Loucy (cell line): ENCODE data around the gene BUB1B.
A peak's percentile ranks its signal among the peaks of the same experiment; 100 is the strongest.

Experiments
- H2AFZ ChIP-seq: fragments of 200-600 bp; sonication (generic); 2 replicates; pipeline ENCODE4 v1.6.0; 2016; ENCODE audit warnings: antibody characterized with exemption, mild to moderate bottlenecking, low read length, moderate library complexity
- H3F3A ChIP-seq: fragments of 200-600 bp; 2 replicates; pipeline ENCODE4 v1.6.0; 2016; ENCODE audit warnings: antibody characterized with exemption, low read depth, mild to moderate bottlenecking
- H3K27me3 ChIP-seq: fragments of 200-600 bp; sonication (generic); 2 replicates; pipeline ENCODE4 v1.6.1; 2014; ENCODE audit warnings: low read length, mild to moderate bottlenecking; ENCODE audit not compliant: insufficient read depth, poor library complexity, severe bottlenecking
- H3K36me3 ChIP-seq: fragments of 200-600 bp; sonication (generic); 2 replicates; pipeline ENCODE4 v1.6.1; 2016; ENCODE audit warnings: low read length; ENCODE audit not compliant: insufficient read depth
- H3K4me1 ChIP-seq: fragments of 200-600 bp; sonication (generic); 2 replicates; pipeline ENCODE4 v1.5.1; 2014; ENCODE audit warnings: low read length, mild to moderate bottlenecking; ENCODE audit not compliant: insufficient read depth, poor library complexity, severe bottlenecking
- H3K4me2 ChIP-seq: fragments of 200-600 bp; sonication (generic); 2 replicates; pipeline ENCODE4 v1.6.0; 2014; ENCODE audit warnings: antibody characterized with exemption, low read length, low read depth, mild to moderate bottlenecking; ENCODE audit not compliant: poor library complexity, severe bottlenecking
- H3K4me3 ChIP-seq: fragments of 200-600 bp; sonication (generic); 2 replicates; pipeline ENCODE4 v1.5.1; 2014; ENCODE audit warnings: low read length, mild to moderate bottlenecking, mixed read lengths; ENCODE audit not compliant: poor library complexity, severe bottlenecking
- H3K79me2 ChIP-seq: fragments of 200-600 bp; sonication (generic); 2 replicates; pipeline ENCODE4 v1.6.1; 2014; ENCODE audit warnings: low read length; ENCODE audit not compliant: insufficient read depth
- H3K9ac ChIP-seq: fragments of 200-600 bp; sonication (generic); 2 replicates; pipeline ENCODE4 v1.6.0; 2014; ENCODE audit warnings: mild to moderate bottlenecking, low read depth, low read length, moderate library complexity; ENCODE audit not compliant: poor library complexity, severe bottlenecking
- H3K9me2 ChIP-seq: fragments of 200-600 bp; sonication (generic); replicated peaks from 2 replicates; pipeline ENCODE4 v1.6.1; 2016; ENCODE audit warnings: low read depth, low read length, mixed read lengths
- H3K9me3 ChIP-seq: fragments of 200-600 bp; sonication (generic); 2 replicates; pipeline ENCODE4 v1.6.1; 2014; ENCODE audit warnings: mild to moderate bottlenecking, antibody characterized with exemption, low read length, low read depth; ENCODE audit not compliant: insufficient read depth
- H4K20me1 ChIP-seq: fragments of 200-600 bp; sonication (generic); 2 replicates; pipeline ENCODE4 v1.6.0; 2014; ENCODE audit warnings: antibody characterized with exemption, low read length, mild to moderate bottlenecking; ENCODE audit not compliant: insufficient read depth, poor library complexity, severe bottlenecking
- CTCF ChIP-seq: fragments of 200-600 bp; sonication (generic); conservative IDR thresholded peaks from 2 replicates; pipeline ENCODE4 v1.5.1; 2014; ENCODE audit warnings: mild to moderate bottlenecking, antibody characterized with exemption, low read length
- EZH2phosphoT487 ChIP-seq: fragments of 200-600 bp; IDR thresholded peaks from 2 replicates; pipeline ENCODE4 v1.6.1; 2018; ENCODE audit warnings: antibody characterized with exemption, mild to moderate bottlenecking, moderate library complexity, borderline replicate concordance

The BUB1B gene

GRCh38 chr15:40198355-40199085, 37.7 kb downstream of the BUB1B start:
- Histone ChIP-seq H4K20me1 (peaks cover 6% of the 10 kb centered on the region), H3K9me2 (no peaks in the 10 kb centered on the region), H3K27me3 (no peaks in the 10 kb centered on the region), H3K9ac (no peak overlapping the region), H3F3A (no peaks in the 10 kb centered on the region), H2AFZ (no peak overlapping the region), H3K9me3 (no peaks in the 10 kb centered on the region), H3K4me2 (no peak overlapping the region), H3K4me3 (no peak overlapping the region), H3K36me3 (peaks cover 92% of the 10 kb centered on the region), H3K79me2 (peaks cover 34% of the 10 kb centered on the region), H3K4me1 (peaks cover 6% of the 10 kb centered on the region)
- TF ChIP-seq CTCF = no peak
- TF ChIP-seq EZH2phosphoT487 = no peak

- H3K9me2 ChIP-seq = no peaks in the 10 kb centered on the region
- no peak overlapping the region for H3K9ac ChIP-seq
- H3K4me2 ChIP-seq = no peak overlapping the region
- H3K79me2 ChIP-seq = no peaks in the 10 kb centered on the region
- no peaks in the 10 kb centered on the region for H4K20me1 ChIP-seq
- H3K4me1 ChIP-seq = no peaks in the 10 kb centered on the region
- H2AFZ ChIP-seq = no peak overlapping the region
- TF ChIP-seq EZH2phosphoT487 (no peak), CTCF (no peak)
- H3K27me3 ChIP-seq = no peaks in the 10 kb centered on the region
- peaks cover 81% of the 10 kb centered on the region for H3K36me3 ChIP-seq
- H3K4me3 ChIP-seq = no peak overlapping the region
- no peaks in the 10 kb centered on the region for H3K9me3 ChIP-seq
- no peaks in the 10 kb centered on the region for H3F3A ChIP-seq
These were observed 43.2 kb downstream of the BUB1B start for GRCh38 chr15:40204100-40204499.

GRCh38 chr15:40217166-40217824, 56.4 kb downstream of the BUB1B start:
- no peaks in the 10 kb centered on the region for H3K9me3 ChIP-seq
- TF ChIP-seq CTCF = peak; percentile 90
- TF ChIP-seq EZH2phosphoT487 = no peak

More at GRCh38 chr15:40217166-40217824, 56.4 kb downstream of the BUB1B start:
- H3K27me3 ChIP-seq = no peaks in the 10 kb centered on the region
- H3K4me3 ChIP-seq = no peak overlapping the region
- H3K9ac ChIP-seq = no peak overlapping the region
- peaks cover 87% of the 10 kb centered on the region for H3K36me3 ChIP-seq
- no peaks in the 10 kb centered on the region for H3K79me2 ChIP-seq
- H4K20me1 ChIP-seq = peaks cover 3% of the 10 kb centered on the region
- no peaks in the 10 kb centered on the region for H3F3A ChIP-seq
- H3K4me2 ChIP-seq = no peak overlapping the region
- H3K9me2 ChIP-seq = no peaks in the 10 kb centered on the region
- no peak overlapping the region for H2AFZ ChIP-seq
- no peaks in the 10 kb centered on the region for H3K4me1 ChIP-seq
